ENCODE measurements around the gene CACNA1H.
"Not testable (repeated sequence)": the region's sequence is repeated elsewhere in the genome, so short reads cannot be mapped to it uniquely, and the experiment has no call there.

- TF ChIP-seq EZH2 (IDR thresholded peaks at IDR 0.05; ENCODE audit: borderline replicate concordance, low read depth, low read length, poor library complexity, severe bottlenecking); CTCF (conservative IDR thresholded peaks at IDR 0.05; ENCODE audit: low read depth, low read length): not testable (repeated sequence)
Measured at GRCh38 chr16:1243907-1244850, 91.3 kb downstream of the CACNA1H start.

Data from A673 (cell line).